T follicular helper cell (primary cell): Measurements from ENCODE around the gene MEIS1.
"Not testable (repeated sequence)": the region's sequence is repeated elsewhere in the genome, so short reads cannot be mapped to it uniquely, and the experiment has no call there.

ENCODE experiments used
- DNase-seq: peaks from one replicate; pipeline ENCODE4 v3.0.0-alpha.2; 2020; ENCODE audit warnings: low read depth
- total RNA-seq, 2 experiments: gene quantifications; one replicate each; lab custom pipeline; 2026; lab: John Stamatoyannopoulos, UW

Gene MEIS1
- total RNA-seq, result 0 to 0.06 reads per million in 2 experiments

DNA sequence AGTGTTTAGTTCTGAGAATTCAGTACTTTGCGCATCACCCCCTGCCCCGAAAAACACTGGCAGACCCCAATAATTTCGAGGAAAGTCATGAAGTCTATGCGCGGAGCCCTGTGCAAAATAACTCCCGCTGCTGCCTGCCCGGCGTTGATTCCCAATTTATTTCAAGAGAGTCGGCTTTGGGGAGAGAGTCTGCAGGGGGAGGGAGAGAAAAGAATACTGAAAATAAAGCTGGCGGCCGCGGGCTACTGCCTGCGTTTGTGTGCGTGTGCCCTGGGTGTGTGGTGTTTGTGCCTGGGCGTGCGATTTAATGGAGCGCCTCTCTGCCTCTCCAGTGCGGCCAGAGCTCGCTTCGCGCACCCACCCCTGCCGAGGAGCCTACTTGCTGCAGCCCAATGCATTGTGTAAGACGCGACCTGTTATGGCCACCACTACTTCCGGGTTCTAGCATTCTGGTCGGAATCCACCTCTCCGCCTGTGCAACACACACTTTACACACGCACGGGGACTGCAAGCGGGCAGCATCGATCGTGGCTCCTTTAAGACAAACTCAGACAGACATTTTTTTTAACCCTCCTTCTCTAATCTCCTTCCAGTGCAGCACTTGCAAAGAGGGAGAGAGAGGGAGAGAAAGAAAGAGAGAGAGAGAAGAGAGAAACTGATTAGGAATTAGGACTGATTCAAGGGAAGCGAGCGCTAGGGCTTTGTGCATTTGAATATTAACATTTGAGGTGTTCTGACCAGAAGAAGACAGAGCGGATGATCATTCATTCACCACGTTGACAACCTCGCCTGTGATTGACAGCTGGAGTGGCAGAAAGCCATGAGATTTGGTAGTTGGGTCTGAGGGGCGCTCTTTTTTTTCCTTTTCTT lies at the start of gene MEIS1:
MEIS1 (plus strand) TSS at position 447 of the 870 bp plus-strand sequence. CDS start 732 bp downstream, outside the sequence.
- no peak for DNase-seq

GRCh38 chr2:66387016-66387753 lies 47.7 kb upstream of the MEIS1 start:
- DNase-seq, result no peak

- DNase-seq, result no peak
Measured at GRCh38 chr2:66389651-66390131, 45.2 kb upstream of the MEIS1 start.

- DNase-seq, result no peak
Measured at GRCh38 chr2:66390152-66390551, 44.8 kb upstream of the MEIS1 start.

GRCh38 chr2:66390811-66391210 lies 44.1 kb upstream of the MEIS1 start:
- no peak for DNase-seq

- DNase-seq, result not testable (repeated sequence)
Measured at GRCh38 chr2:66391240-66391639, 43.7 kb upstream of the MEIS1 start.

GRCh38 chr2:66405473-66405872 lies 29.5 kb upstream of the MEIS1 start:
- DNase-seq, result no peak

- DNase-seq, result no peak
Measured at GRCh38 chr2:66408905-66409304, 26.0 kb upstream of the MEIS1 start.

DNA sequence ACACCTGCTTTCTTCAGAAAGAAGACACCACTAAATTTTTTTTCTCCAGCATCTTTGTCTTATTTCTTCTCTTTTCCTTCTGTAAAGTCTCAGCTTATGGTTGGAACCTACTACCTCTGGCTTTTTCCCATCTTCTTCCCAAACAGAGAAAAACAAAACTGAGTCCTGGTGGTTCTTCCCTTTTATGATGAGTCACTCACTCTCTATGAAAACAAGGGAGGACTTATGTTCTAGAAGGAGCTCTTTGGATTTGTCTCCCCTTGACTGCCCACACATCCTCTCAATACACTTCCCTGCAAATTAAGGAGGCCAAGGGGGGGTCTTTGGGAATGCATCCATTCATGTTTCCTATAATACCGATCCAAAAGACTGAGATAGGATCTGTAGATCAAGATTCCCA lies 22.1 kb upstream of the MEIS1 start:
- DNase-seq, result no peak

- no peak for DNase-seq
Measured at GRCh38 chr2:66414896-66415295, 20.0 kb upstream of the MEIS1 start.

GRCh38 chr2:66418381-66418780 lies 16.5 kb upstream of the MEIS1 start:
- no peak for DNase-seq

DNA sequence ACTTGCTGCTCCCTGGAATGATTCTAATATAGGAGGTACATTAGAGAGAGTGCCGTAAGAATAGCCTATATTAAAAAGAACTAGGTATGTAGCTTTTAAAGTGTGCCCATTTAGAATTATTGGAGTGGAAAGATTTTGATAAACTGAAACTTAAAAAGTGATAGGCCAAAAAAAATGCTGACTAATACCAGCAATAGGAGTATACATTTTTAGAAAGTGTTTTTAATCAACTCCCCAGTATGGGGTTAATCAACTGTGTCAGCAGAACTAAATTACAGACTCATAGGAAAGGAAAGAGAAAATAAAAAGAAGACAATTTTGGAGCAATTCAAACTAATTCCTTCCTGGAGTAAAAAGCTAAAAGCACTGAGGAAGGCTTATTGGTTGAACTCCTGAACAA lies 13.3 kb upstream of the MEIS1 start:
- DNase-seq, result no peak

DNA sequence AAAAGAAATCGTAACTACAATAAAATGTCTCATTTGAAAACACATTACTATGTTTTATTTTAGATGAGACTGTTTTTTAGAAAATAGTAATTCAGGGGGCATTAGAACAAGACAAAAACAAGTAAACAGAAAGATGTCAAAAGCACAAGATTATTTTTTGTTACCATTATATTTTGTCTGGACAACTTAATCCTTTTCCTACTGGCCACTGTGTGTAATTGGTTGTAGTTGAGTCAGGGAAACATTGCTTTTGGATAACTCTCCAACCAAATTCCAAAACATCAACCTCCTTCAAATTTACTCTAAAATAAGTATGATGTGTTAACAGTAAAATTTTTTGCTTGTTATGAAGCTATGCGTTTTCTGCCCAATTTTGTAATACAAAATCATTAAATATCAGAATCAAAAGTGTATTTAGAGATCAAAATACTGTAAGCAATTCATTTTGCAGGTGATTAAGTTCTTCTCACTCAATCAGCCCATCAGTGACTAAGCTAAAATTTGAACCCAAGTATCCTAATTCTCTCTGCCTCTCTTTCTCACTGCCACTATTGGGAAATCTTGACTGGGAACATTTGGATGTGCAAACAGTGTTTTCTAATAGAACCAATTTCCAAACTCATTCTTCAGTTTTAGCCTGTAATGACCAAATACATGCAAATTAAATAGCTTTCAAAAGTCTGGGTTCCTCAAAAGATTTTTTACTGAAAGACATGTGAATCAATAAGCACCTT lies 11.4 kb upstream of the MEIS1 start:
- DNase-seq, result no peak

DNA sequence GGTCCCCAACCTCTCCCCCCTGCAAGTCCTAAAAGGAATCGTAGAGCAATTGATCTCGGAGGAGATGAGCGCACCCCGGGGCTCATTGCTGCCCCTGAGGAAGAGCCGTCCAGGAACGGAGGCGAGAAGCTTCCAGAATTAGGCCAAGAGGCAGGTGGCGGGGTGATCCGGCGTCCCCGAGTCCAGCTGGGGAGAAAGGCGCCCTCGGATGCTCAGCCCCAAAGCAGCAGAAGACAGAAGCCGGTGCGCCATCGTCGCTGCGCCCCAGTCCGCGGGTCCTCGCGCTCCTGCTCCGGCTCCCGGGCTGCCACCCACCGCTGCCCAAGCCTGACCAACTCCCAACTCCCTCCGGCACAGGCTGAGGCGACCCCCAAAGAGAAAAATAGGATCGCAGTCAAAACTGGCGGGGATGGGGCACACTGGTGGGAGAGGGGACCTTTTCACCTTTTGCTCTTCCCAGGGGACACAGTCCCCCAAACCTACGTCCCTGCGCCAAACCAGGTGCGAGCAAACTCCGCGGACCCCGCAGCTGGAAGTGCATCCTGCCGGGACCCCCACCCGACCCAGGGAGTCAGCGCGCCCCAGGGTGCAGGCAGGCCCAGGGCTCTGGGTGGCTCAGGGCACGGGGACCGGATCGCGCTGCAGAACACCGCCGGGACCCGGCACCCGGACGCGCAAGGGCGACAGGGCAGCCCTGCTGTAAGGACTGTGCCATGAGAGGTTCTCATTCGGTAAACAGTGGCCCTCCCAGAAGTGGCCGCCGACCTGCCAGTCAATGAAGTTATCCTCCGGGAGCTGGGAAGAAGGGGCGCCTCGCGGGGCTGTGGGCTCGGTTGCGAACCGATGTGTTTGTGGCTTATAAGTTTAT lies 8.4 kb upstream of the MEIS1 start:
- DNase-seq, result no peak

DNA sequence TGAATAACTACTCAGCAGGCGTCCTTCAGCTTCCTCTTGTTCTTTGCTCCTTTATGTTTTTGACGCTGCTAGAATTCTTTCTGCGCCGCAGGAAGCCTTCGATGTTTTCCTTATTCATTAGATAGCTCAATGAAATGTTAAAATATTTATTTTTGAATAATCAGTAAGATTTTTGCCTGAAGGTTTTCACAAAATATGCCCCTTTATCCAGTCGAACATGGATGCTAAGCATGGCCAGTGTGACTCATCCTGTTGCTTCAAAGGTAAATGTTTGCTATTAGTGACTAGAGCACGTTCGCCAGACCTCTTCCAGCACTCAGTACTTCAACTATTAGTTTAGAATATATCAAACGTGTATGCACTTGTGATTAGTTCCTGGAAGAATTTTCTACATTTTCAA lies 7.6 kb upstream of the MEIS1 start:
- DNase-seq, result no peak

DNA sequence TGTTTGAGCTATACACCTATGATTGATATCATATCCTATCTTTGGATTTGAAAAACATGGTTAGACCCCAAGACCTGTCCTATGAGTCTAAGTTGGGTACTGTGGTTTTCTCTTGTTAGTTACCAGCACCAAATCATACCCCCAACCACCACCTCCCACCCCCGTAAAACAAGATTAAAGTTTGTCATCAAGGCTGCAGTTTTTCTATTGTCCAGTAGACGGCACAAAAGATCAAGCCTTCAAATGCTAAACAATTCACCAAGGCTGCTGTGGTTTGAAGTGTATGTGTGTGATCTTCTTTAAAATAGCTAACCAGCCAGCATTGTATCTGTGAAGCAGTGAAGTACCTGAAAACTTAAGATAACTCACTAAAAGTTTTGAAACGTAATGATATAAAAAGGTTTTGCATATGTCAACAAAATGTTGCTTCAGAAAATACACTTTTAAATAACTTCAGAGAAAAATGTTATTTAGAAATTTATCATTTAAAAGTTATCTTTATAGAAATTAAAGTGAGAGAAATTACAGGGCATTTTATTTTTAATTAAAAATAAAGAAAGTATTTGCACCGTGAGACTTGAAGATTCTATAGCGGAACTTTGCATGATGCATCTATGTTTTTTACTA lies 5.8 kb upstream of the MEIS1 start:
- no peak for DNase-seq

DNA sequence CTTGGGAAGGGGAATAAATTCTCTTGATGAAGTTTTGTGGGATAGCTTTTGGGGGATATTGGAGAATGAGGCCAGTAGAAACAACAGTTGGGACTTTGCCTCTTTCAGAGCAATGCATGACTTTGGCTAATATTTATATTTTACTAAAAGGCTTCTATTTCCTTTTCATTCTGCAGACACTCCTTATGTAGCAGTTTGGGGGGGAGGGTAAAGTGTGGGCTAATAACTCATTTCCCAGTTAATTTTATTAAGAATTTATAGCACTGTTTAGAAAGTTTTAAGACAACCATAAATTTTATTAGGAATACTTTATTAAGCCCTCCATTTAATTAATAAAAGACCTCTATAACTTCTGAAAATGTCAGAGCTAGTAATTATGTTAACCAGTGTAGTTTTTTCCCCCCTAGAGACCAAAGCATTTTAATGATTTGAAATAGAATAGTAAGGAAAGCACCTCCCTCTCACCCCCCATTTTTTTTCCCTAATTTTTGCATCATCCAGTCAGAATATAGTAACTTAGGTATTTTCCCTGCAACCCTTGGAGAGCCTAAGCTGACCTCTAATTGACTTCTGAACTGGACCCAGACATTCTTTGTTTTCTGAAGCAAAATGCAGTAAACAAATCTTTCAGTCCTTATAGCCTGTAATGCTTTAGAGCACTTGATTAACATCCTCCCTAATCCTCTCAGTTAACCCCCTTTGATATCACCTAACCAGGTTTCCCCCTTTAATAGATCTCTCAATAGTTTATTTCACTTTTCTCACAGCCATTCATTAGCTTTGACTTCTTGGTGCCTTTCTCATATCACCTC lies 5.0 kb upstream of the MEIS1 start:
- no peak for DNase-seq

GRCh38 chr2:66430505-66431273 lies 4.2 kb upstream of the MEIS1 start:
- no peak for DNase-seq

GRCh38 chr2:66431274-66431642 lies 3.7 kb upstream of the MEIS1 start:
- no peak for DNase-seq
